Upper lobe of left lung (tissue), 6 donors: ENCODE results near the gene TTLL10. TPM values are rescaled to one million over a fixed set of nuclear protein-coding genes. Genes with fewer than 3 reads are reported as not detected.

Experiments used
- ATAC-seq, 2 donors: fragments of 200-7000 bp; cut with Tn5 transposase; one replicate each; pipeline ENCODE4 v1.9.1; 2022; ENCODE audit warnings: mild to moderate bottlenecking in 2 of 2, moderate library complexity in 2 of 2; ENCODE audit not compliant: low FRiP score in 2 of 2
- DNase-seq, 2 donors: peaks; one replicate each; pipeline ENCODE4 v3.0.0-alpha.2; 2019 to 2020
- H3K27ac ChIP-seq, 4 donors: fragments of 200-600 bp; sonication (generic); one replicate each; pipeline ENCODE4 v1.5.1; 2016 to 2019
- H3K27me3 ChIP-seq, 4 donors: fragments of 200-600 bp; sonication (generic); one replicate each; pipeline ENCODE4 v1.5.1; 2017 to 2019
- H3K36me3 ChIP-seq, 4 donors: fragments of 200-600 bp; sonication (generic); one replicate each; pipeline ENCODE4 v1.5.1; 2016 to 2019
- H3K4me1 ChIP-seq, 4 donors: fragments of 200-600 bp; sonication (generic); one replicate each; pipeline ENCODE4 v1.5.1; 2018 to 2019
- H3K4me3 ChIP-seq, 4 donors: fragments of 200-600 bp; sonication (generic); one replicate each; pipeline ENCODE4 v1.5.1; 2017 to 2019; ENCODE audit warnings: mild to moderate bottlenecking in 2 of 4, moderate library complexity in 1 of 4
- H3K9me3 ChIP-seq, 4 donors: fragments of 200-600 bp; sonication (generic); one replicate each; pipeline ENCODE4 v1.5.1; 2018 to 2019
- CTCF ChIP-seq, 6 experiments: fragments of 450-650 bp in 4 of 6; fragments of 200-600 bp in 2 of 6; sonication (generic) in 2 of 6; IDR thresholded peaks; one replicate each; pipeline ENCODE4 v1.5.1; 2016 to 2019; ENCODE audit warnings: antibody characterized with exemption in 6 of 6
- EP300 ChIP-seq, 4 donors: sonication (generic); formaldehyde crosslinking; IDR thresholded peaks; one replicate each; pipeline ENCODE4 v1.5.1; 2017; ENCODE audit warnings: antibody characterized with exemption in 4 of 4, control low read depth in 2 of 4
- POLR2A ChIP-seq, 4 donors: fragments of 450-650 bp; IDR thresholded peaks; one replicate each; pipeline ENCODE4 v1.5.1; 2016 to 2017; ENCODE audit warnings: antibody characterized with exemption in 4 of 4, mild to moderate bottlenecking in 2 of 4
- POLR2AphosphoS5 ChIP-seq, 2 donors: sonication (generic); formaldehyde crosslinking; IDR thresholded peaks; one replicate each; pipeline ENCODE4 v1.5.1; 2017; ENCODE audit warnings: antibody characterized with exemption in 2 of 2
- WGBS, 2 donors: methylation state at CpG; one replicate each; pipeline ENCODE4 v1.1.5; 2017 to 2018; 5-methylcytosine and 5-hydroxymethylcytosine counted together
- total RNA-seq, 6 donors: library from RNA; depleted of rRNA in 4 of 6; stranded (reverse); fragments of >200 nt in 4 of 6; gene quantifications; one replicate each; pipeline versions ENCODE4 v1.1.0 to v1.2.1, GENCODE V29; 2016 to 2021
- donor health status: DM: no; HTN: no; CAD: no; lungs with moderate emphysema.
- donor health status: DM: no; HTN: yes; CAD: no; lungs with severe emphysema.

TTLL10 gene
- total RNA-seq, 6 donors from 2014 or later: 0.86 to 14.5 (median 5.8) TPM

GRCh38 chr1:1145547-1145914 lies 28.1 kb upstream of the TTLL10 start:
- H3K27ac ChIP-seq: no peak overlapping the region
- TF ChIP-seq POLR2A (IDR thresholded peaks at IDR 0.05) (no peak), CTCF (IDR thresholded peaks at IDR 0.05) (no peak), EP300 (IDR thresholded peaks at IDR 0.05) (no peak)
- H3K36me3 ChIP-seq: no peaks in the 10 kb centered on the region
- WGBS, 2 donors: 94% methylated on average over 2 of the region's 9 CpGs; no CpG with 5 or more reads in 1 of the 2 donors
- H3K27me3 ChIP-seq: no peaks in the 10 kb centered on the region
- H3K9me3 ChIP-seq: no peaks in the 10 kb centered on the region
- no peak for ATAC-seq
- peaks cover 0 to 18% (median 14%) of the 10 kb centered on the region in 4 donors for H3K4me1 ChIP-seq
- peak in 1 of 2 donors; percentile 69 for DNase-seq
- H3K4me3 ChIP-seq: no peak overlapping the region

GRCh38 chr1:1146026-1146425 lies 27.7 kb upstream of the TTLL10 start:
- Histone ChIP-seq H3K4me3 (no peak overlapping the region), H3K27ac (no peak overlapping the region), H3K4me1 (peaks cover 0 to 18% (median 14%) of the 10 kb centered on the region in 4 donors), H3K27me3 (no peaks in the 10 kb centered on the region), H3K9me3 (no peaks in the 10 kb centered on the region), H3K36me3 (no peaks in the 10 kb centered on the region)
- DNase-seq (peak in 1 of 2 donors; percentile 68), ATAC-seq (no peak)
- TF ChIP-seq CTCF (IDR thresholded peaks at IDR 0.05) (no peak), POLR2AphosphoS5 (IDR thresholded peaks at IDR 0.05) (no peak), EP300 (IDR thresholded peaks at IDR 0.05) (no peak), POLR2A (IDR thresholded peaks at IDR 0.05) (no peak)
- 89 to 91% methylated on average over 8 to 14 of the region's 14 CpGs for WGBS, 2 donors

- Histone ChIP-seq H3K4me1 (peaks cover 0 to 18% (median 14%) of the 10 kb centered on the region in 4 donors), H3K9me3 (no peaks in the 10 kb centered on the region), H3K27ac (no peak overlapping the region), H3K27me3 (no peaks in the 10 kb centered on the region), H3K36me3 (no peaks in the 10 kb centered on the region), H3K4me3 (no peak overlapping the region)
- ATAC-seq (no peak), DNase-seq (peak in 1 of 2 donors; percentile 72)
- TF ChIP-seq POLR2A (IDR thresholded peaks at IDR 0.05) (no peak), EP300 (IDR thresholded peaks at IDR 0.05) (no peak), POLR2AphosphoS5 (IDR thresholded peaks at IDR 0.05) (no peak), CTCF (IDR thresholded peaks at IDR 0.05) (no peak)
- 92 to 98% methylated on average over 8 to 14 of the region's 15 CpGs for WGBS, 2 donors
These were observed 27.1 kb upstream of the TTLL10 start for GRCh38 chr1:1146596-1146995.

GRCh38 chr1:1148061-1148460 lies 25.6 kb upstream of the TTLL10 start:
- peaks cover 0 to 18% (median 14%) of the 10 kb centered on the region in 4 donors for H3K4me1 ChIP-seq
- WGBS, 2 donors: 87 to 90% methylated on average over 13 of the region's 13 CpGs

More at GRCh38 chr1:1148061-1148460, 25.6 kb upstream of the TTLL10 start:
- peak in 1 of 2 donors; percentile 63 for DNase-seq
- ATAC-seq: no peak
- Histone ChIP-seq H3K27me3 (no peaks in the 10 kb centered on the region), H3K4me3 (no peak overlapping the region), H3K27ac (no peak overlapping the region), H3K36me3 (no peaks in the 10 kb centered on the region), H3K9me3 (no peaks in the 10 kb centered on the region)
- no peak for TF ChIP-seq EP300 (IDR thresholded peaks at IDR 0.05)
- no peak for TF ChIP-seq CTCF (IDR thresholded peaks at IDR 0.05)
- TF ChIP-seq POLR2A (IDR thresholded peaks at IDR 0.05): no peak
